Spleen (tissue), 7 donors: ENCODE measurements around the gene SF3A1.

Experiments used
- POLR2A ChIP-seq, 3 donors: fragments of 450-650 bp; IDR thresholded peaks; one replicate each; pipeline ENCODE4 v1.5.1; 2017; ENCODE audit warnings: antibody characterized with exemption in 3 of 3, mild to moderate bottlenecking in 1 of 3
- POLR2AphosphoS5 ChIP-seq, 3 donors: sonication (generic); formaldehyde crosslinking; IDR thresholded peaks; one replicate each; pipeline ENCODE4 v1.5.1; 2017; ENCODE audit warnings: antibody characterized with exemption in 3 of 3
- TF ChIP-seq, protein P1 (sequence below), 11 experiments: fragments of 200-600 bp in 7 of 11; fragments of 450-650 bp in 4 of 11; sonication (generic) in 4 of 11; IDR thresholded peaks in 8 of 11; conservative IDR thresholded peaks in 3 of 11; 1 replicate in 7 of 11; 2 replicates in 4 of 11; pipeline versions ENCODE4 v1.4.0 to v1.8.0; 2016 to 2021; ENCODE audit warnings: antibody characterized with exemption in 11 of 11, inconsistent platforms in 4 of 11, mild to moderate bottlenecking in 1 of 11
- donor health status: DM: no; HTN: no; CAD: no; lungs with moderate emphysema.
- donor health status: DM: no; HTN: no; CAD: no.
- donor health status: DM: no; HTN: no; CAD: no.

DNA sequence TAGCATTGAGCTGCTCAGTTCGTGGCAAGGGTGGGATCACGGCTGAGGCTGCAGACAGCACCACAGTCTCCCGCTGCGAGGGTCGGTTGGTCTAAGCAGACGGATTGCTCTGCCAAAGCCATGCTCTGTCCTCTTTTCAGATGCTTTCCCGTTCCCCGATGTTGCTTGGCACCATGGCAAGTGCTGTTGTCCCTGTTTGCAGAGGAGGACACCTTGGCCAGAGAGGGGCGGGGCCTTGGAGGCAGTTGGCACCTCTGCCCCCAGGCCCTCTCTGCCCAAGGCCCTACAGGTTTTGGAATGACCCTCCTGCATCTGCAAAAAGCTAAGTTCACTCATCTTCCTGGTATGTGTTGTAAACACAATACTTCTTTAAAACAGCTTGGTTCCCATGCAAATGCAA, 11.7 kb upstream of the SF3A1 start:
- TF ChIP-seq, protein P1, sequence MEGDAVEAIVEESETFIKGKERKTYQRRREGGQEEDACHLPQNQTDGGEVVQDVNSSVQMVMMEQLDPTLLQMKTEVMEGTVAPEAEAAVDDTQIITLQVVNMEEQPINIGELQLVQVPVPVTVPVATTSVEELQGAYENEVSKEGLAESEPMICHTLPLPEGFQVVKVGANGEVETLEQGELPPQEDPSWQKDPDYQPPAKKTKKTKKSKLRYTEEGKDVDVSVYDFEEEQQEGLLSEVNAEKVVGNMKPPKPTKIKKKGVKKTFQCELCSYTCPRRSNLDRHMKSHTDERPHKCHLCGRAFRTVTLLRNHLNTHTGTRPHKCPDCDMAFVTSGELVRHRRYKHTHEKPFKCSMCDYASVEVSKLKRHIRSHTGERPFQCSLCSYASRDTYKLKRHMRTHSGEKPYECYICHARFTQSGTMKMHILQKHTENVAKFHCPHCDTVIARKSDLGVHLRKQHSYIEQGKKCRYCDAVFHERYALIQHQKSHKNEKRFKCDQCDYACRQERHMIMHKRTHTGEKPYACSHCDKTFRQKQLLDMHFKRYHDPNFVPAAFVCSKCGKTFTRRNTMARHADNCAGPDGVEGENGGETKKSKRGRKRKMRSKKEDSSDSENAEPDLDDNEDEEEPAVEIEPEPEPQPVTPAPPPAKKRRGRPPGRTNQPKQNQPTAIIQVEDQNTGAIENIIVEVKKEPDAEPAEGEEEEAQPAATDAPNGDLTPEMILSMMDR (IDR thresholded peaks at IDR 0.05 in 8 of 11, conservative IDR thresholded peaks at IDR 0.05 in 3 of 11) = no peak
- no peak for TF ChIP-seq POLR2A (IDR thresholded peaks at IDR 0.05)
- no peak for TF ChIP-seq POLR2AphosphoS5 (IDR thresholded peaks at IDR 0.05)
